ENCODE data around the gene SWAP70.

DNA sequence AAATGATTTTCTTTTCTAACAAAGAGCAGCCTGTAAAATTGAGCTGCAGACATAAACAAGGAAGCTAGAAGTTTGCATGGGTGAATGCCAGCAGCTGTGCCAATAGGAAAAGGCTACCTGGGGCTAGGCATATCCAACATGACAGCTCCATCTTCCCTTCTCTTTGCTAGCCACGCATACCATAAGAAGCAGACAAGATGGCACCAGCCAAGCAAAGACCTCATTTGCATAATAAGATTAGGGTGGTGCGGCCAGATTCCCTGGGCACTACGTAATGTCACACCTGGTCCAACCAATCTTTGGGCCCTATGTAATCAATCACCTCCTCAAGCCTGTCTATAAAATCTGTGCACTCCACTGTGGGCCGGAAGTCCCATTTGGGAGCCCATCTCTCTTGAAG is 108.3 kb downstream of the SWAP70 start:
- TF ChIP-seq ARNT (IDR thresholded peaks at IDR 0.05) = no peak
- TF ChIP-seq SP1 (IDR thresholded peaks at IDR 0.05) = no peak
- TF ChIP-seq FOXM1 (IDR thresholded peaks at IDR 0.05; ENCODE audit: borderline replicate concordance) = no peak
- TF ChIP-seq ELF4 (IDR thresholded peaks at IDR 0.05) = no peak
